Fibroblast of villous mesenchyme (primary cell): ENCODE data around the gene ACTN4. TPM values are rescaled to one million over a fixed set of nuclear protein-coding genes. Genes with fewer than 3 reads are reported as not detected.
A peak's percentile ranks its signal among the peaks of the same experiment; 100 is the strongest.
"Not testable (repeated sequence)": the region's sequence is repeated elsewhere in the genome, so short reads cannot be mapped to it uniquely, and the experiment has no call there.

ENCODE experiments used
- DNase-seq: peaks from one replicate; pipeline ENCODE4 v3.0.0-alpha.2; 2010; ENCODE audit warnings: low read depth
- H3K4me3 ChIP-seq: 2 replicates; pipeline ENCODE4 v1.5.1; 2011; ENCODE audit warnings: low read depth, mild to moderate bottlenecking, low read length
- total RNA-seq: library from RNA; depleted of rRNA; stranded (reverse); fragments of >200 nt; gene quantifications from 2 replicates; pipeline ENCODE4 v1.2.3, GENCODE V29; 2012
- TF ChIP-seq, protein P1 (sequence below): IDR thresholded peaks from 2 replicates; pipeline ENCODE4 v1.5.1; 2012; ENCODE audit warnings: low read depth, mild to moderate bottlenecking, low read length; ENCODE audit not compliant: insufficient read depth

The ACTN4 gene
- total RNA-seq, 1 donor: 456 TPM

DNA sequence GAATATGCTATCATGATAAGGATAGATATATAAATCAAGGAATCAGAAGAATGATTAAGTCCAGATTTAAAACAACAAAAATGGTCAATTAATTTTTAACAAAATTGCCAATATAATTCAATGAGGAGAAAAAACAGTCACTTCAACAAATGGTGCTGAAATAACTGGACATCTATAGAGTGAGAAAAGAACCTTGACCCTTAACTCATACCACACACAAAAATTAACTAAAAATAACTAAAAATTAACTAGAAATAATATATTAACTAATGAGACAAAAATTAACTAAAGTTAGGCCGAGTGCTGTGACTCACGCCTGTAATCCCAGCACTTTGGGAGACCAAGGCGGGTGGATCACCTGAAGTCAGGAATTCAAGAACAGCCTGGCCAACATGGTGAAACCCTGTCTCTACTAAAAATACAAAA is 116.4 kb downstream of the ACTN4 start:
- TF ChIP-seq, protein P1, sequence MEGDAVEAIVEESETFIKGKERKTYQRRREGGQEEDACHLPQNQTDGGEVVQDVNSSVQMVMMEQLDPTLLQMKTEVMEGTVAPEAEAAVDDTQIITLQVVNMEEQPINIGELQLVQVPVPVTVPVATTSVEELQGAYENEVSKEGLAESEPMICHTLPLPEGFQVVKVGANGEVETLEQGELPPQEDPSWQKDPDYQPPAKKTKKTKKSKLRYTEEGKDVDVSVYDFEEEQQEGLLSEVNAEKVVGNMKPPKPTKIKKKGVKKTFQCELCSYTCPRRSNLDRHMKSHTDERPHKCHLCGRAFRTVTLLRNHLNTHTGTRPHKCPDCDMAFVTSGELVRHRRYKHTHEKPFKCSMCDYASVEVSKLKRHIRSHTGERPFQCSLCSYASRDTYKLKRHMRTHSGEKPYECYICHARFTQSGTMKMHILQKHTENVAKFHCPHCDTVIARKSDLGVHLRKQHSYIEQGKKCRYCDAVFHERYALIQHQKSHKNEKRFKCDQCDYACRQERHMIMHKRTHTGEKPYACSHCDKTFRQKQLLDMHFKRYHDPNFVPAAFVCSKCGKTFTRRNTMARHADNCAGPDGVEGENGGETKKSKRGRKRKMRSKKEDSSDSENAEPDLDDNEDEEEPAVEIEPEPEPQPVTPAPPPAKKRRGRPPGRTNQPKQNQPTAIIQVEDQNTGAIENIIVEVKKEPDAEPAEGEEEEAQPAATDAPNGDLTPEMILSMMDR: no peak
- no peak for DNase-seq
- no peak overlapping the region for H3K4me3 ChIP-seq

DNA sequence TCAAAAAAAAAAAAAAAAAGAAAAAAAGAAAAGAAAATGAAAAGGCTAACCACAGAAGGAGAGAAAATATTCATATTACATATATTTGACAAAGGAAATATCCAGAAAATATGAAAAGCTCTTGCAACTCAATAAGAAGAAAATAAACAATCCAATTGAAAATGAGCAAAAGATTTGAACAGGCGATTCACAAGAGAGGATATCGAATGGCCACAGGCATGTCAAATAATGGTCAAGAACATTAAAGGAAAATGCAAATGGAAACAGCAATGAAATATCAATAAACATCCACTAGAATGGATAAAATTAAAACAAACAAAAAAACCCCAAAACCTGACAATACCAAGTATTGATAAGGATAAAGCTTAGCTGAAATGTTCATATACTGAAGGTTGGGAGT is 117.8 kb downstream of the ACTN4 start:
- H3K4me3 ChIP-seq: no peak overlapping the region
- TF ChIP-seq, protein P1: no peak
- no peak for DNase-seq

DNA sequence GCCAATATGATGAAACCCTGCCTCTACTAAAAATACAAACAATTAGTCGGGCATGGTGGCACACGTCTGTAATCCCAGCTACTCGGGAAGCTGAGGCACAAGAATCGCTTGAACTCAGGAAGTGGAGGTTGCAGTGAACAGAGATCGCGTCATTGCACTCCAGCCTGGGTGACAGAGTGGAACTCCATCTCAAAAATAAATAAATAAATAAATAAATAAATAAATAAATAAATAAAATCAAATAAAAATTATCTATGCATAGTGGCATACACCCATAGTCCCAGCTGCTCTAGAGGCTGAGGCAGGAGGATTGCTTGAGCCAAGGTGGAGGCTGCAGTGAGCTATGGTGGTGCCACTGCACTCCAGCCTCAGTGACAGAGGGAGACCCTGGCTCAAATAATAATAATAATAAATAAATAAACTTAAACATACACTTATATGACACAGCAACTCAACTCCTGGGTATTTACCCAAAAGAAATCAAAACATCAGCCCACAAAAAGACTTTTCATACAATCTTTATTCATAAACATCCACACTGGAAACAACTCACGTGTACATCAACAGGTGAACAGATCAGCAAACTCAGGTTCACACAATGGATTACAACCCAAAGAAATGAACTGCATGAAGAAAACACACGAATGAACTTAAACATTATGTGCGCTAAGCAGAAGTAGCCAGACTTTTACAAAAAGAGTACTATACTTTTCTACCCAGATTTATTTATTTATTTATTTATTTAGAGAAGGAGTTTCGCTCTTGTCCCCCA is 119.0 kb downstream of the ACTN4 start:
- DNase-seq: no peak
- TF ChIP-seq, protein P1: no peak
- H3K4me3 ChIP-seq: no peak overlapping the region

DNA sequence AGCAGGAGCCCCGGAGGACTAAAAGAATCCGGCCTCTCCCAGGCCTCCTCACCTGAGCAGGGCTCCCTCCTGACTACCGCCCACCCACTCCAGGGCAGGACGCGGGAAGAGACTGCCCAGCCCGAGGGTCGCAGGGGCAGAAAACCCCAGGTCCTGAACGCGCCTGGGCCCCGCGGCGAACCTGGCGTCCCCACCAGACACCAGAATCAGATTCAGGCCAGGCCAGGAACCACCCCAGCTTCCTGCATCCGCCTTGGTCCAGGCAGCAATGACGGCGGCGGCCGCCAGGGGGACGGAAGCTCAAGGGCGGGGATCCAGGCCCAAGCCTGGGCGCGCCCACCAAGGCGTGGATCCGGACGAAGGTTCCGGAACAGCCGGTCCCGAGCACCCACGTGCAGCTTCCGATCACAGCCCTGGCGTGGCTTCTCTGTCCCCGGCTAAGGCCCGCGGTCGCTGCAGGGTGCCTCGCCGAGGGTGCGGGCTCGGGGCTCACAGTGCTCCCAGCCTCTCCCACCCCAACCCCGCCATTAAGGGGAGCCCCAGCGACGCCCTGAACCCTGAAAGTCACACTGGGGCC is 122.3 kb downstream of the ACTN4 start:
- DNase-seq: peak; percentile 71
- no peak overlapping the region for H3K4me3 ChIP-seq
- TF ChIP-seq, protein P1: peak; percentile 55

DNA sequence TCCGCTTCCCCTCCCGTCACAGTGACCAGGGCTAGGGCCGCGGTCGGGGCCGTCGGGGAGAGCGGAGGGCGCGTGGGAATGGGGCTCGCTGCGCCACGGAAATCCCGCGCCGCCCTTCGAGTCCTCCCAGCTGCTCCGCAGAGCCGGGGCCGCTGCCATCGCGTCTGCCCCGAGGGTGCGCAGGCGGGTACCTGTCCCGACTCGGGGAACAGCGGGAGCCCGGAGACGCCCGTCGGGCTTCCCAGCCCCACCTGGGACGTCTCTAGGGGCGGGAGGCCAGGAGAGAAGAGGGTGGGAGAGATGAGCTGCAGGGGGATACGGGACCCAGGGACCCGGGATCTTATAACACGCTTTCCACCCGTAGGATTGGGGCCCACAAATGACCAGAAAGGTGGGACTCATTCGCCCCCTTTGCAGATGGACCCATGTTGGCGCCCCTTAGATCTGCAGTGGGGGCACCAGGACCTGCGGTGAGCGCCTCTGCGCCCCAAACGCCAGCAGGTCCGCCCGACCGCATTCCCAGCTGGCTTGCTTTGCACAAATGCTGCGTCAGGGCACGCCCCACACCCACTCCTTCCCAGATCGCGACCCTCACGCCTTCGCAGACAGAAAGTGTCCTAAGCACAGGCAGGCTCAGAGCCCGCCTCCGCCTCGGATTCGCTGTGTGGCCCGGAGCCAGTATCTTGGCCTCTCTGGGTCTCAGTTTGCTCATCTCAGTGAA is 122.9 kb downstream of the ACTN4 start:
- not testable (repeated sequence) for DNase-seq, H3K4me3 ChIP-seq

DNA sequence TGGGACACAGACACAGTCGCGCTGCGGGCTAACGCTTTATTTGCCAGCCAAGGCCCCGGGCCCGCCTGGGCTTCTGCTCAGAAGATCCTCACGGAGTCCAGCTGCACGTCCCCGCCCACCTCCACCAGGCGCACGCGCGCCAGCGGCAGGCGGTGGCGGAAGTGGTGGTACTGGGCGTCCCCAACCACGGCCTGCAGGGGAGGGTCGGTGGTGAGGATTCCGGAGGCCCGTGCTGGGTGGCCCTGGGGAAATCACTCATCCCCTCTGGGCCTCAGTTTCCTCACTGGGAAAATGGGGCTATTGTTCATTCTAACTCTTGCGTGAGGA is 123.5 kb downstream of the ACTN4 start:
- not testable (repeated sequence) for H3K4me3 ChIP-seq, DNase-seq

DNA sequence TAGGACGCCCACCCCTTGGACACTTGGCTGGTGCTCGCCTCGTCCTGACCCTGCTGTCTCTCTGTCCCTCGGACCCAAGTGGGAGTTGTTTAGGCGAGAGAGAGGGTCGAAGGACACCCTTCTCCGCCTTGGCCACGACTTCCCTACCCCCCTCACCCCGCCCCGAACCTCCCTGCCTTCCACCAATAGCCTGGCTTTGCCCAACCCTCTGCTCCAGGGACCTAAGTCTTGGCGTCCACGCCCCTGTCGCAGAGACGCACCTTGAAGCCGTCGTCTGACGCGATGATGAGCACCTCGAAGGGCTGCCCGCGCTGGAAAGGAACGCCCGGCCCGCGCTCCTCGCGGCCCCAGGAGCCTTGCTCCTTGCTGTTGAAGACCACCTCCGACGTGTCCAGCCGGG is 124.1 kb downstream of the ACTN4 start:
- H3K4me3 ChIP-seq, DNase-seq: not testable (repeated sequence)

DNA sequence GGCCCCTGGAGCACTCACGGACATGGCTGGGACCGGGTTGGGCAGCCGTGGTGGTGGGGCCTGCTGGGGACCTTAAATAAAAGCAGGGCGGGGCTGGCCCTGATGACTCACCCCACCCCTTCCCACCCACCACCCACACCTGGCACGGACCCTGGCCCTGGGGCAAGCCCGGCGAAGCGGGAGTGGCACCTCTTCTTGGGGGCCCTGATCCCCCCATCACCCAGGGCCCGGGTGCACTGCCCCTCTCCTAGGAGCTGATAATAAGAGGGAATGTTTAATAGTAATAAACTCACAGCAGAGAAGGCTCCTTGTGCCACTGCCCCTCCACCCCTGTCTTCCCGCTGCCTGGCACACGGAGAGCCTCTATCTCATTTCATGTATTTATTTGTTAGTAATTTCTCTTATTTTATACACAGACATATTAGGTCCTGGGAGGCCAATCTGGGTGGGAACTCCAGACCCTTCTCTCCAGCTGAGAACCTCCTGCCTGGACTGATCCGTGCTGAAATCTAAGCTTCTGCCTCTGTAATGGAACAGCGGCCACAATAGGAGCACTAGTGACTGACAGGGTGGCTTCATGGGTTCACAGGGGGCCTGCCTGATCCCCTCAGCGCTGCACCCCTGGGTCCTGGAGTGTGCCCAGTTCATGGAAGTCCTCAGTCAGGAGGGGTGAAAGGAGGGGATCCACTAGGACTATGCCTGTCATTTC is 126.2 kb downstream of the ACTN4 start, which contains the start of gene LGALS7:
TSS of gene LGALS7 (minus strand) at position 49 of the 709 bp plus-strand sequence. CDS start at position 24, 25 bp downstream.
- DNase-seq: no peak
- TF ChIP-seq, protein P1: no peak

More for the DNA sequence above, 126.2 kb downstream of the ACTN4 start, which contains the start of gene LGALS7:
- H3K4me3 ChIP-seq: no peak within 1 kb of the TSS
